DND-41 (cell line): ENCODE measurements around the gene S100A16.

Experiments
- EZH2 ChIP-seq: IDR thresholded peaks from 3 replicates; pipeline ENCODE4 v1.6.1; 2012; ENCODE audit warnings: borderline replicate concordance, low read depth, mild to moderate bottlenecking, moderate library complexity, low read length, inconsistent platforms; ENCODE audit not compliant: severe bottlenecking
- TF ChIP-seq, protein P1 (sequence below): IDR thresholded peaks from 2 replicates; pipeline ENCODE4 v1.5.1; 2012; ENCODE audit warnings: borderline replicate concordance, low read length, moderate library complexity, mild to moderate bottlenecking; ENCODE audit not compliant: poor library complexity, severe bottlenecking; ENCODE audit errors: extremely low read depth

DNA sequence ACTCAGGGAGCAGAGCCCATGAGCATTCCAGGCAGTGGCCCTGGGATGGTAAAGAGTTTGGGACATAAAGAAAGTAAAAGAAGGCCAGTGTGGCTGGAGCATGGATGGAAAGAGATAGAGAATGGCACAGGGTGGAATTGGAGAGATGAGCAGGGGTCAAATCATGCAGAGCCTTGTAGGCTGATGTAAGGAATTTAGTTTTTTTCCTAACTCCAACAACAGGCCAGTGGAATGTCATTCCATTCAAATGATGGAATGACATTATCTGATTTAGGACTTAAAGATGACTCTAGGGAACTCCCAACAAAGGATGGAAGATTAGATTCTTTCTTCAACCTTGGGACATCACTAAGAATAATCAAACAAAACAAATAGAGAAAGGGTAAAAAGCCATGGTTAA is 34.4 kb downstream of the S100A16 start:
- no peak for TF ChIP-seq EZH2
- TF ChIP-seq, protein P1, sequence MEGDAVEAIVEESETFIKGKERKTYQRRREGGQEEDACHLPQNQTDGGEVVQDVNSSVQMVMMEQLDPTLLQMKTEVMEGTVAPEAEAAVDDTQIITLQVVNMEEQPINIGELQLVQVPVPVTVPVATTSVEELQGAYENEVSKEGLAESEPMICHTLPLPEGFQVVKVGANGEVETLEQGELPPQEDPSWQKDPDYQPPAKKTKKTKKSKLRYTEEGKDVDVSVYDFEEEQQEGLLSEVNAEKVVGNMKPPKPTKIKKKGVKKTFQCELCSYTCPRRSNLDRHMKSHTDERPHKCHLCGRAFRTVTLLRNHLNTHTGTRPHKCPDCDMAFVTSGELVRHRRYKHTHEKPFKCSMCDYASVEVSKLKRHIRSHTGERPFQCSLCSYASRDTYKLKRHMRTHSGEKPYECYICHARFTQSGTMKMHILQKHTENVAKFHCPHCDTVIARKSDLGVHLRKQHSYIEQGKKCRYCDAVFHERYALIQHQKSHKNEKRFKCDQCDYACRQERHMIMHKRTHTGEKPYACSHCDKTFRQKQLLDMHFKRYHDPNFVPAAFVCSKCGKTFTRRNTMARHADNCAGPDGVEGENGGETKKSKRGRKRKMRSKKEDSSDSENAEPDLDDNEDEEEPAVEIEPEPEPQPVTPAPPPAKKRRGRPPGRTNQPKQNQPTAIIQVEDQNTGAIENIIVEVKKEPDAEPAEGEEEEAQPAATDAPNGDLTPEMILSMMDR, result no peak
